GM21381 (cell line): ENCODE data around the gene KRTAP5-1.

Experiments
- ATAC-seq: cut with Tn5 transposase; IDR thresholded peaks from one replicate; pipeline ENCODE4 v1.9.1; 2021; ENCODE audit warnings: mild to moderate bottlenecking, moderate library complexity; ENCODE audit not compliant: unreplicated experiment

Gene KRTAP5-1

GRCh38 chr11:1561955-1562354 is 23.1 kb downstream of the KRTAP5-1 start:
- ATAC-seq, result no peak

GRCh38 chr11:1561266-1561665 is 23.8 kb downstream of the KRTAP5-1 start:
- no peak for ATAC-seq

GRCh38 chr11:1560649-1561251 is 24.3 kb downstream of the KRTAP5-1 start:
- ATAC-seq, result no peak

GRCh38 chr11:1560002-1560648 is 25.0 kb downstream of the KRTAP5-1 start:
- no peak for ATAC-seq

GRCh38 chr11:1559111-1559951 is 25.8 kb downstream of the KRTAP5-1 start:
- ATAC-seq, result no peak

GRCh38 chr11:1558775-1559110 is 26.3 kb downstream of the KRTAP5-1 start:
- ATAC-seq, result no peak

GRCh38 chr11:1557904-1558774 is 26.9 kb downstream of the KRTAP5-1 start:
- no peak for ATAC-seq

- no peak for ATAC-seq
These were observed 27.8 kb downstream of the KRTAP5-1 start for GRCh38 chr11:1557051-1557884.

- no peak for ATAC-seq
These were observed 28.7 kb downstream of the KRTAP5-1 start for GRCh38 chr11:1556278-1556902.

GRCh38 chr11:1555713-1556153 is 29.4 kb downstream of the KRTAP5-1 start:
- ATAC-seq, result no peak

- ATAC-seq, result no peak
These were observed 29.9 kb downstream of the KRTAP5-1 start for GRCh38 chr11:1554981-1555712.

GRCh38 chr11:1553808-1554594 is 31.1 kb downstream of the KRTAP5-1 start:
- no peak for ATAC-seq

- no peak for ATAC-seq
These were observed 35.4 kb downstream of the KRTAP5-1 start for GRCh38 chr11:1549338-1550330.

- no peak for ATAC-seq
These were observed 36.6 kb downstream of the KRTAP5-1 start for GRCh38 chr11:1548221-1549070.

GRCh38 chr11:1547467-1548098 is 37.5 kb downstream of the KRTAP5-1 start:
- no peak for ATAC-seq
